ENCODE data around the gene NMNAT3. TPM values are rescaled to one million over a fixed set of nuclear protein-coding genes. Genes with fewer than 3 reads are reported as not detected.

The NMNAT3 gene
- polyA plus RNA-seq, 2 of the 4 experiments (the other 2 are of a cell fraction), result 1.2 to 2.9 TPM

DNA sequence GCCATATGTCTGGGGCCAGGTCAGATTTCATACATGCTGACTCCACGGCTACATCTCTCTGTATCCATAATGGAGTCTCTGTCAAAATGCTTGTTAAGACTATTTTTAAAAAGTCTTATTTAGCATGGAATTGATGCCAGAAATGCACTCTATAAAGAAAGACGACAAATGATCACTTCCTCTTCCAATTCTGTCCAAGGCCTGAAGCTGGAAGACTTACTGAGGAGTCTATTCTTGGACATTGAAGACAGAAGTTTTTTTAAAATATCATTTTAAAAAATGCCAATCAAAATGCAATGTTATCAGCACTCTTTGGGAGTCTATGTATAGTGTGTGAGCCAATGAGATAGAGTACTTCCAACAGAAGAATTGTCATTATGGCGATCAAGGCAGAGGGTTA lies 27.9 kb upstream of the NMNAT3 start (continued):
- TF ChIP-seq EHF (CRISPR knock-in tag; IDR thresholded peaks at IDR 0.05) (no peak), MAFK (IDR thresholded peaks at IDR 0.05; ENCODE audit: partially characterized antibody) (no peak)
- TF ChIP-seq, protein P1, sequence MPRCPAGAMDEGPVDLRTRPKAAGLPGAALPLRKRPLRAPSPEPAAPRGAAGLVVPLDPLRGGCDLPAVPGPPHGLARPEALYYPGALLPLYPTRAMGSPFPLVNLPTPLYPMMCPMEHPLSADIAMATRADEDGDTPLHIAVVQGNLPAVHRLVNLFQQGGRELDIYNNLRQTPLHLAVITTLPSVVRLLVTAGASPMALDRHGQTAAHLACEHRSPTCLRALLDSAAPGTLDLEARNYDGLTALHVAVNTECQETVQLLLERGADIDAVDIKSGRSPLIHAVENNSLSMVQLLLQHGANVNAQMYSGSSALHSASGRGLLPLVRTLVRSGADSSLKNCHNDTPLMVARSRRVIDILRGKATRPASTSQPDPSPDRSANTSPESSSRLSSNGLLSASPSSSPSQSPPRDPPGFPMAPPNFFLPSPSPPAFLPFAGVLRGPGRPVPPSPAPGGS (IDR thresholded peaks at IDR 0.05), result no peak

DNA sequence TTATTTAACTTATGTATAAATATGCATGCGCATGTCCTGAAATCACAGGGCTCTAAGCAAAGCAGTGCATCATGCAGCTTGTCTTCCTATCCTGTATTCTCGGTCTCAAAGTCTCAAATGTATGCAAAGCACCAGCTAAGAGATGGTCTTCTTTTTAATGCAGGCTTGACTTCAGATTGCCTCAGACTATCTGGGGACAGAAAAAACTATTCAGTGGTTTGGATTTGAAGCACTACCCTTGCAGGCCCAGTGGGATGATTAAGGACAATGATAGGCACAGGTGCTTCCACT lies 18.5 kb upstream of the NMNAT3 start:
- CTCF ChIA-PET, result no interaction called here
- WGBS (ENCODE audit: missing lambda C conversion rate), result 82% methylated on average over 2 of the region's 2 CpGs

DNA sequence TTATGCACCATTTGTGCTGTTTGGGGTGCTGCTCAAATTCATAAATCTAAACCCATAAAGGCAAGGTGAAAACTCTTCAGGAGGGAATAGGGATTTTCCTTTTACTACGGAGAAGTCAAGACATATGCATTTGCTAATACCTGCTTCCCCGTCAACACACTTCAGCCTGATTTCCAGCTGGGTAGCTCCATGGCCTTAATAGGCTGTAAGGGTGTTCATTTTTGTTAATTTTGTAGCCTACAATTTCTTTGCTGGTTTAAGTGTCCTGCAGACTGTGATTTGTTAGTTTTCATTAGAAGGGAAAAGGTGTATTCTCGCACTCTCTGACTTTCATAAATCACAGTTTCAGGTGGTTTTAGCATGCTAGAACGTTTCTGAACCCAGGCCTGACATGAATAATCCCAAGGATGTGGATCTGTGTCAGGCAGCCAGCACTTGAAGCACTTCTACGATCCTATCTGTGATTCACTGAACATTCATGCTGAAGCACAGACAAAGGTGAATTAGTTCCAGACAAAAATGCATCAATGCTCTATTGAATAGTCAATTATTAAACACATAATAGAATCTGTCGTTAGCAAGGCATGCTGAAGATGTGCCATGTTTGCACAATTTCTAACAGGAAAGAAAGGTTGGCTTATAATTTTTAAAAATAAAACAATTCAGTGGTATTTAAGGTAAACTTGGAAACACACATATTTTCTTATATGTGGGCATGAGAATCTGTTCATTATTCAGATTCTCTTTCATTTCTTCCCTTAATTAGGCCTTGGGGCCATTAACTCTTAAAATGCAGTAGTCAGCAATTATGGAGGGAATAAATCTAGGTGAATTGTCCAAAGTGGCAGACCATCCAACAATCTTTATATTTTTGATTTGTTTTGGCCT lies 17.9 kb upstream of the NMNAT3 start:
- ChIA-PET CTCF (no interaction called here), POLR2A (no interaction called here)
- Histone ChIP-seq H3K4me2 (no peak overlapping the region), H3K4me3 (no peak overlapping the region), H3K27ac (no peak overlapping the region), H3K4me1 (no peaks in the 10 kb centered on the region), H3K9me3 (no peaks in the 10 kb centered on the region)
- WGBS (ENCODE audit: missing lambda C conversion rate), result 23% methylated on average over 6 of the region's 6 CpGs
- DNase-seq (ENCODE audit: low read depth in 1 of 2, low spot score in 1 of 2) (no peak), ATAC-seq (no peak), FAIRE-seq (no peak)
- no peak for TF ChIP-seq TFCP2L1 (CRISPR knock-in tag; IDR thresholded peaks at IDR 0.05)
- peak; percentile 75 for TF ChIP-seq MAFK (IDR thresholded peaks at IDR 0.05; ENCODE audit: partially characterized antibody)

More for the DNA sequence above, 18.5 kb upstream of the NMNAT3 start:
- no peak overlapping the region for H3K4me2 ChIP-seq
- TF ChIP-seq, protein P2, sequence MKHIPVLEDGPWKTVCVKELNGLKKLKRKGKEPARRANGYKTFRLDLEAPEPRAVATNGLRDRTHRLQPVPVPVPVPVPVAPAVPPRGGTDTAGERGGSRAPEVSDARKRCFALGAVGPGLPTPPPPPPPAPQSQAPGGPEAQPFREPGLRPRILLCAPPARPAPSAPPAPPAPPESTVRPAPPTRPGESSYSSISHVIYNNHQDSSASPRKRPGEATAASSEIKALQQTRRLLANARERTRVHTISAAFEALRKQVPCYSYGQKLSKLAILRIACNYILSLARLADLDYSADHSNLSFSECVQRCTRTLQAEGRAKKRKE (CRISPR knock-in tag; IDR thresholded peaks at IDR 0.05; ENCODE audit: low read depth), result no peak
- no peak for TF ChIP-seq JUNB (IDR thresholded peaks at IDR 0.05)
- no peak for TF ChIP-seq CHD2 (IDR thresholded peaks at IDR 0.05; ENCODE audit: low read length, partially characterized antibody)
- TF ChIP-seq HDAC2 (IDR thresholded peaks at IDR 0.05), result no peak
- no peak for TF ChIP-seq MAZ (IDR thresholded peaks at IDR 0.05; ENCODE audit: borderline replicate concordance, low read depth, low read length)
- FAIRE-seq, result no peak
- H3K27ac ChIP-seq, result no peak overlapping the region
- no peak overlapping the region for H3K4me3 ChIP-seq
- no peak for ATAC-seq
- no peak for DNase-seq (ENCODE audit: low read depth in 1 of 2, low spot score in 1 of 2)
- no peaks in the 10 kb centered on the region for H3K9me3 ChIP-seq
- H3K4me1 ChIP-seq, result no peaks in the 10 kb centered on the region
- POLR2A ChIA-PET, result no interaction called here

DNA sequence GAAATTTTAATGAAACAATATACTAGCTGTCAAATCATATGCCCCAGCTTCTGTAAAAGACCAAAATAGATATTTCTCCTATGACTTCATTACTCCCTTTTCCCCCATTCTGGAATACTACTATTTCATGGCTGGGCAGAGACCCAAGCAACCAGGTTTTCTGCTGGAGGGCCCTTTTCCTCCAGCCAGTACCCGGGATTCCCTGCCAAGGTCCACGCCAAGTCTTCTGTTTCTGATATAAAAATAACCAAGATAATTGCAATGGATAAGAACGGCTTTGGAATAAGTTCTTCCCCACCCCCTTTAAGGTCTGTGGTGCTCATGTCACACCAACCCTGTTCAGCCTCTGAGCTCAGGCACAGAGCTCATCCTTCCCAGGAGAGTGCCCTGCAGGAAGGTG lies 17.2 kb upstream of the NMNAT3 start:
- H3K4me1 ChIP-seq, result no peaks in the 10 kb centered on the region
- POLR2A ChIA-PET, result no interaction called here
- TF ChIP-seq NFE2L2 (conservative IDR thresholded peaks at IDR 0.05; ENCODE audit: low read length) (no peak), SMC3 (IDR thresholded peaks at IDR 0.05) (no peak), KDM1A (IDR thresholded peaks at IDR 0.05; ENCODE audit: low read depth) (no peak), JUNB (IDR thresholded peaks at IDR 0.05) (no peak), MAZ (IDR thresholded peaks at IDR 0.05; ENCODE audit: borderline replicate concordance, low read depth, low read length) (no peak), POLR2AphosphoS2 (conservative IDR thresholded peaks at IDR 0.05; ENCODE audit: low read length) (no peak), GATA3 (IDR thresholded peaks at IDR 0.05; ENCODE audit: borderline replicate concordance) (no peak), HEYL (CRISPR knock-in tag; IDR thresholded peaks at IDR 0.05) (no peak), EHF (CRISPR knock-in tag; IDR thresholded peaks at IDR 0.05) (no peak), TFCP2L1 (CRISPR knock-in tag; IDR thresholded peaks at IDR 0.05) (no peak), HOXB5 (CRISPR knock-in tag; IDR thresholded peaks at IDR 0.05) (no peak), RNF2 (IDR thresholded peaks at IDR 0.05; ENCODE audit: borderline replicate concordance, low read depth) (no peak), CEBPB (IDR thresholded peaks at IDR 0.05) (no peak), FOSL2 (IDR thresholded peaks at IDR 0.05) (no peak), FOSL2 (CRISPR knock-in tag; IDR thresholded peaks at IDR 0.05) (no peak)
- TF ChIP-seq, protein P3, sequence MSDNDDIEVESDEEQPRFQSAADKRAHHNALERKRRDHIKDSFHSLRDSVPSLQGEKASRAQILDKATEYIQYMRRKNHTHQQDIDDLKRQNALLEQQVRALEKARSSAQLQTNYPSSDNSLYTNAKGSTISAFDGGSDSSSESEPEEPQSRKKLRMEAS (IDR thresholded peaks at IDR 0.05), result no peak
- TF ChIP-seq, protein P4, sequence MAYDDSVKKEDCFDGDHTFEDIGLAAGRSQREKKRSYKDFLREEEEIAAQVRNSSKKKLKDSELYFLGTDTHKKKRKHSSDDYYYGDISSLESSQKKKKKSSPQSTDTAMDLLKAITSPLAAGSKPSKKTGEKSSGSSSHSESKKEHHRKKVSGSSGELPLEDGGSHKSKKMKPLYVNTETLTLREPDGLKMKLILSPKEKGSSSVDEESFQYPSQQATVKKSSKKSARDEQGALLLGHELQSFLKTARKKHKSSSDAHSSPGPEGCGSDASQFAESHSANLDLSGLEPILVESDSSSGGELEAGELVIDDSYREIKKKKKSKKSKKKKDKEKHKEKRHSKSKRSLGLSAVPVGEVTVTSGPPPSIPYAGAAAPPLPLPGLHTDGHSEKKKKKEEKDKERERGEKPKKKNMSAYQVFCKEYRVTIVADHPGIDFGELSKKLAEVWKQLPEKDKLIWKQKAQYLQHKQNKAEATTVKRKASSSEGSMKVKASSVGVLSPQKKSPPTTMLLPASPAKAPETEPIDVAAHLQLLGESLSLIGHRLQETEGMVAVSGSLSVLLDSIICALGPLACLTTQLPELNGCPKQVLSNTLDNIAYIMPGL (CRISPR knock-in tag; IDR thresholded peaks at IDR 0.05; ENCODE audit: borderline replicate concordance), result no peak
- H3K4me3 ChIP-seq, result no peak overlapping the region
- no peaks in the 10 kb centered on the region for H3K9me3 ChIP-seq
- CTCF ChIA-PET, result no interaction called here
- DNase-seq (ENCODE audit: low read depth in 1 of 2, low spot score in 1 of 2), result no peak
- ATAC-seq, result no peak
- WGBS (ENCODE audit: missing lambda C conversion rate), result 48% methylated on average over 3 of the region's 3 CpGs
- FAIRE-seq, result no peak
- no peak overlapping the region for H3K4me2 ChIP-seq
- no peak overlapping the region for H3K27ac ChIP-seq

Measured in A549 (cell line).